Measurements from ENCODE around the gene SCNM1.

Gene SCNM1

GRCh38 chr1:151165738-151166504, at the start of gene SCNM1, which contains the start of gene LYSMD1:
SCNM1 (plus strand) TSS chr1:151166144; CDS start chr1:151166153, 9 bp downstream.
LYSMD1 (minus strand) TSS chr1:151165902; CDS start chr1:151165258, 644 bp downstream.
- peak; percentile 95 for DNase-seq (ENCODE audit: insufficient read length, low spot score)
- peak; percentile 33 for FAIRE-seq

- DNase-seq (ENCODE audit: insufficient read length, low spot score) (no peak), FAIRE-seq (no peak)
These were observed 41.1 kb upstream of the SCNM1 start for GRCh38 chr1:151124763-151125403.

GRCh38 chr1:151128800-151129199, 37.1 kb upstream of the SCNM1 start:
- no peak for FAIRE-seq
- no peak for DNase-seq (ENCODE audit: insufficient read length, low spot score)

GRCh38 chr1:151130987-151131586, 34.9 kb upstream of the SCNM1 start:
- no peak for DNase-seq (ENCODE audit: insufficient read length, low spot score)
- no peak for FAIRE-seq

- no peak for DNase-seq (ENCODE audit: insufficient read length, low spot score)
These were observed 34.1 kb upstream of the SCNM1 start for GRCh38 chr1:151131701-151132334.

GRCh38 chr1:151132335-151133017, 33.5 kb upstream of the SCNM1 start:
- no peak for FAIRE-seq
- DNase-seq (ENCODE audit: insufficient read length, low spot score): no peak

More at GRCh38 chr1:151131701-151132334, 34.1 kb upstream of the SCNM1 start:
- FAIRE-seq: no peak

- FAIRE-seq (no peak), DNase-seq (ENCODE audit: insufficient read length, low spot score) (no peak)
These were observed 32.7 kb upstream of the SCNM1 start for GRCh38 chr1:151133018-151133806.

GRCh38 chr1:151134396-151134795, 31.5 kb upstream of the SCNM1 start:
- DNase-seq (ENCODE audit: insufficient read length, low spot score) (no peak), FAIRE-seq (no peak)

- FAIRE-seq (no peak), DNase-seq (ENCODE audit: insufficient read length, low spot score) (no peak)
These were observed 31.0 kb upstream of the SCNM1 start for GRCh38 chr1:151134991-151135390.

- FAIRE-seq (no peak), DNase-seq (ENCODE audit: insufficient read length, low spot score) (no peak)
These were observed 30.2 kb upstream of the SCNM1 start for GRCh38 chr1:151135433-151136385.

- FAIRE-seq: no peak
These were observed 28.2 kb upstream of the SCNM1 start for GRCh38 chr1:151137789-151138188.

GRCh38 chr1:151142411-151143056, 23.4 kb upstream of the SCNM1 start:
- FAIRE-seq (no peak), DNase-seq (ENCODE audit: insufficient read length, low spot score) (no peak)

More at GRCh38 chr1:151137789-151138188, 28.2 kb upstream of the SCNM1 start:
- DNase-seq (ENCODE audit: insufficient read length, low spot score): no peak

GRCh38 chr1:151143057-151143435, 22.9 kb upstream of the SCNM1 start:
- FAIRE-seq: no peak

GRCh38 chr1:151143986-151144385, 22.0 kb upstream of the SCNM1 start:
- no peak for DNase-seq (ENCODE audit: insufficient read length, low spot score)
- FAIRE-seq: no peak

More at GRCh38 chr1:151143057-151143435, 22.9 kb upstream of the SCNM1 start:
- DNase-seq (ENCODE audit: insufficient read length, low spot score): no peak

GRCh38 chr1:151144474-151145303, 21.3 kb upstream of the SCNM1 start:
- FAIRE-seq (no peak), DNase-seq (ENCODE audit: insufficient read length, low spot score) (no peak)

- no peak for DNase-seq (ENCODE audit: insufficient read length, low spot score)
- no peak for FAIRE-seq
These were observed 20.5 kb upstream of the SCNM1 start for GRCh38 chr1:151145304-151146071.

- FAIRE-seq (no peak), DNase-seq (ENCODE audit: insufficient read length, low spot score) (no peak)
These were observed 19.9 kb upstream of the SCNM1 start for GRCh38 chr1:151146072-151146411.
